Stimulated activated CD8-positive, alpha-beta memory T cell treated with anti-CD3 and anti-CD28 coated beads, Interleukin-12 subunit alpha, Interleukin-12 subunit beta, amount 100 ng/mL, for 4 hours (primary cell): ENCODE results near the gene MARCO.

Source experiments
- DNase-seq: peaks from one replicate; pipeline ENCODE4 v3.0.0-alpha.2; 2020; ENCODE audit warnings: low read depth

MARCO gene

GRCh38 chr2:119040730-119041129, 98.7 kb downstream of the MARCO start:
- DNase-seq = no peak
